SH-SY5Y (cell line): ENCODE results near the gene C6orf136.

Experiments used
- GATA2 ChIP-seq: IDR thresholded peaks from 2 replicates; pipeline ENCODE4 v1.6.1; 2011; ENCODE audit warnings: mild to moderate bottlenecking, low read depth, low read length
- GATA3 ChIP-seq: IDR thresholded peaks from 2 replicates; pipeline ENCODE4 v1.6.1; 2011; ENCODE audit warnings: low read depth, mild to moderate bottlenecking, low read length, moderate library complexity

The C6orf136 gene

GRCh38 chr6:30686009-30686907, 39.3 kb downstream of the C6orf136 start, which contains the start of gene PPP1R18:
Gene PPP1R18, minus strand, starts transcription at chr6:30686645. Its CDS starts 627 bp downstream, at chr6:30686018.
- TF ChIP-seq GATA3 (no peak), GATA2 (no peak)

DNA sequence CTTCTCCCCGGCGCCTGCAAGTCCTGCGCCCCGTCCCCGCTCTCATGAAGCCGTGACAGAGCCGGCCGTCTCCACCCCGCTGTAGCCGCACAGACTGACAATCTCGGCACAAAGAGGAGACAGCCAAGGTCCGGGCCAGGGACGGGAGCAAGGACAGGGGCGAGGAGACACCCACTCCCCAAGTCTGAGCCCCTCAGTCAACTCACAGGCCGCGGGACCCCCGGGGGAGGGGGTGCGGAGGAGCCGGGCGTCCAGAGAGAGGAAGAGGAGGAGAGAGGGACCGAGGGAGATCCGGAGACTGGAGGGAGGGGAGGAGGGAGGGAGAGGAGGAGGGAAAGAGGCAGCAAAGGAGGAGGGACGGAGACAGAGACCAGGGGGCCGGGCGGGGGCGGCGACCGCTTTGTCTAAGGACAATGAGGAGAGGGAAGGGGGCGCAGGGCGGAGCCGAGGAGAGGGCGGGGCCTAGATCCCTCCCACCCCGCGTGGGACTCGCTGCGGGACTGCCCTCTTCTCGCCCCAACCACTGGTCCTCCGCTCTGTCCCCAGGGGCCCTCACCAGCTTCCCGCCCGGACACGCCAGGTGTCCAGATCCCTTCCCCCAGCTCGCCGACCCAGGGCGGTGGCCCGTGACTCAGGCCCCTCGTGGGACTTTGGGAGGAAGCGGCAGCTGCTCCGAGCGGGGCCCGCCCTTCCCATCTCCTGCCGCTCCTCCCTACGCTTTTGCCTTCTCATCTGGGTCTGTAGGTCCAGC, 40.1 kb downstream of the C6orf136 start:
- no peak for TF ChIP-seq GATA3
- no peak for TF ChIP-seq GATA2

DNA sequence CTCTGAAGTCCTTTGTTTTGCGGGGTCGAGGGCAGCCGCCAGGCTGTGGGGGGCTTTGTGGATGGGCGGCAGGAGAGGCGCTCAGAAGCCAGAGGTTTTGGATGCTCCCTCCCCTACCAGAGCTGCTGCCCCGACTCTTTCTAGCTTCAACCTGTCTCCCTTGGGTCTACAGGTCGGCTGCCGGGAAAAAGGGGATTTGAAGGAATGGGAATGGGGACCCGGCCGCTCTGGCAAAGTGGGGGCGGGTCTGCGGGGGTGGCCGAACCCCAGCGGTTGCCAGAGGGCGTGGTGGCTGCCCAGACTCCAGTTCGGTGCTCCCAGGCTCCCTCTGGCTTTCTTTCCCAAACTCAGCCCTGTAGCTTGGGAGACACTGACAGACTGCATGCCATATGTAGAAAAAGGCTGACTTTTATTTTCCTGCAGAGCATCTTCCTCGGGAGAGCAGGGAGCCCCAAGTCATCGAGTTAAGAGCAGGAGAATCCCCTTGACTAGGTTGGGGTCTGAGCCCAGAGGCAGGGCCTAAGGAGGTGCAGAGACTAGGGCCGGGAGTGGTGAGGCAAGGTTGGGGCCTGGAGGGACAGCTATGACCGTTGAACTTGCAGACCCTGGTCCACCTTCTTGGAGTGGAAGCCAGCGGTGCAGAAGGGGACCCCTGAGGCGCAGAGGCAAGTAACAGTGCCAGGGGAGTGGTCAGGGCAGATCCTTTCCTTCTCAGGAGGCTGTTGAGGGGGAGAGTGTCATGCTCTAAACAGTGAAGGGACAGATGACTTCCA, 40.9 kb downstream of the C6orf136 start:
- TF ChIP-seq GATA3, result no peak

GRCh38 chr6:30688569-30688968, 41.6 kb downstream of the C6orf136 start:
- TF ChIP-seq GATA3, result no peak
- TF ChIP-seq GATA2, result no peak

GRCh38 chr6:30689022-30689865, 42.3 kb downstream of the C6orf136 start:
- TF ChIP-seq GATA3 (no peak), GATA2 (no peak)

DNA sequence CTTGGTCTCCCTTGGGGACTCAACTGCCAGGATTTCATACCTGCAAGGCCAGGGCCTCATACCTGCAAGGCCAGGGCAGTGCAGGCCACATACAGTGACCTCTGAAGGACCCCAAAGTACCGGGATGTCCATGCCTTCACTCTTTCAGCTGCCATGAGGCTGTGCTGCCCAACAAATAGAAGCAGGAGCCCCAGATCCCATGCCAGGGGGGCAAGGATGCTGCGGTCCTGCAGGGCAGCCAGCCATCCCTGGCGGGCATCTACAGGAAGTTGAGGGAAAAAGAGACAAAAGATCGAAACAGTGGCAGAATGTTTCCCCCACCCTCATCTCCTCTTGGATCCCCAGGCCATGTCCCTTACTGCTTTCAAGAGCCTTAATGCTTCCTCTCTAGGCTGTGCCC, 43.1 kb downstream of the C6orf136 start:
- TF ChIP-seq GATA3 (no peak), GATA2 (no peak)

DNA sequence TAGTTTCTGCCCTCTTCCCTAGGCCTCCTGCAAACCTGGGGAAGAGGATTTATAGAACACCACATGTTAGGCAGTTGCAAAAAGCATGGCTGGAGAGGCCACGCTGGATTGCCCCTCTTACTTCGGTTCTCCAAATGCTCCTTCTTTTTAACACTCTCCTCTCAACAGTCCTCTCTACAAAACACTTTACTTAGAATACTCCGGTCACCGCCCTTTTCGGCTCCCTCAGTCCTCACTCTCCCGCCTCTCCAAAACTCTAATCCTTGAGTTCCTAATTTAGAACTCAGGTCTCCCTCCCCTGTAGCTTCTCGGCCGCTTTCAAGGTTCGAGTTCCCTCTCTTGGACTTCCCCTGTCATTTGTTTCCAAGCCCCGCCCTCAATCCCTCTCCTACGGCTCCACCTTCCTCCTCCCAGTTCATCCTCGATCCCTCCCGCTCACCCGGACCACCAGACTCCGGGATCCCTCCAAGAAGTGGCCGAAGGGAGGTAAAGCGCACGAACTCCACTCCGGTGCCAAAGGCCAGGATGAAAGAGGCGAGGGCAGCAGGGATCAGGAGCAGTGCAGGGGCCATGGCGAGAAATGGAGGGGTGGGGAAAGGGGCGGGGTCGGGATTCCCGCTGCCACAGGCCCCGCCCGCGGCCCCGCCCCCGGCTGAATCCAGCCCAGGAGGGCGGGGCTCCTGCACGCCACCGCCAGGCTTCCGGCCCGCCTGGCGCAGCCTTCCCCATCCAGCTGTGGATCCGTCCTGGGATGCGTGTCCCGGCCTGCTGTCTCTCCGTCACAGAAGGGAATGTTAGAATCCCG, 43.7 kb downstream of the C6orf136 start, which contains the start of gene NRM:
TSS of gene NRM (minus strand) at position 582 of the 805 bp plus-strand sequence. CDS start at position 572, 10 bp downstream.
- TF ChIP-seq GATA2 (no peak), GATA3 (no peak)

DNA sequence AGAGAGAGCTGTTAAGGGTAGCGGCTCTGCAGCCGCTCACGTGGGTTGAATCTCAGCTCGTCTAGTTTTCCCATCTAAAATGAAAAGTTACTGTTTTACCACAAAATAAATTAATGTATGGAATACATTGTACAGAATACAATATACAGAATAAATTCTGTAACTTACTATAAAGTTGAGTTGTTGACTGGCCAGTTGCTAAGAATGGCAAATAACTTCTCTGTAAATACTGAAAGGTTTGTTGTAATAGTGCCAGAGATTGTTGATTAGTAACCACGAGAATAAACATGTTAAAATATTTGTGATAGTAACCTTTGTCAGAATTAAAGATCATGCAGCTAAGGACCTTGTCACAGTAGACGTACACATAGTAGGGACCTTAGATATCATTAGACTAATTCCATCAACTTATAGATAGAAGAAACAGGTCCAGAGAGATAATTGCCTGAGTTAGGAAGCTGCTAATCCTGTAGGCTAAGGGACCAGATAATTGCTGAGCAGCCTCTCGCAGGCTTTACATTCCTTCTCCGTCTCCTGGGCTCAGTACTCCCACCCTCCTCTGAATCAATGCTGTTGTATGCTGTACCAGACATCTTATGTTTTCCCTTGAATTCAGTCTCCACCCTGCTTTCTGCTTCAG, 44.4 kb downstream of the C6orf136 start:
- TF ChIP-seq GATA3 (no peak), GATA2 (no peak)

GRCh38 chr6:30696432-30696831, 49.5 kb downstream of the C6orf136 start:
- TF ChIP-seq GATA2 (no peak), GATA3 (no peak)

DNA sequence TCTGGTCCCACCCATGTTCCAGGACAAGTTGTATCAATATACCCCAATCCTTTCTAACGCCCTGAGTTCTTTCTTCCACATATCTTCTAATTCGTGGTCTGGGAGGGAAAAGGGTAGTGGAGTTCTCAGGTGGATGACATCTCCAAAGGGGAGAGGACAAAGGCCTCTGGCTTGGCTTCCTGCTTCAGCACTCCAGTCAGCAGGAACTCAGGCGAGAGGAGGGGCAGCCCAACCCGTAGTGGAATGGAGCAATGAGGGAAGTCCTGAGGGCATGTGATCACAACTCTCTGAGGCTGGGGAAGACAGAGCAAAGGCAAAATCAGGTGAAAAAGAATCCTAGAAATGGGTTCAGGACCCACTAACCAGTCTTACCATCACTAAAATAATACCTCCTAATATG, 53.4 kb downstream of the C6orf136 start:
- no peak for TF ChIP-seq GATA2
- no peak for TF ChIP-seq GATA3
